Left lung (tissue), 10 donors: Measurements from ENCODE around the gene THOC7. TPM values are rescaled to one million over a fixed set of nuclear protein-coding genes. Genes with fewer than 3 reads are reported as not detected.

Source experiments
- ATAC-seq: fragments of 200-7000 bp; cut with Tn5 transposase; one replicate; pipeline ENCODE4 v1.9.1; 2020; ENCODE audit warnings: moderate library complexity
- DNase-seq, 4 donors: peaks; one replicate each; pipeline ENCODE4 v3.0.0-alpha.2; 2013 to 2020
- H3K27ac ChIP-seq, 2 donors: fragments of 200-600 bp; sonication (generic) in 1 of 2; one replicate each; pipeline versions ENCODE4 v1.5.0 to v1.8.0; 2020 to 2021
- H3K27me3 ChIP-seq, 2 donors: fragments of 200-600 bp; sonication (generic) in 1 of 2; one replicate each; pipeline versions ENCODE4 v1.5.0 to v1.8.0; 2020 to 2021
- H3K36me3 ChIP-seq, 2 donors: fragments of 200-600 bp; sonication (generic) in 1 of 2; one replicate each; pipeline versions ENCODE4 v1.5.0 to v1.8.0; 2020 to 2021
- H3K4me1 ChIP-seq, 2 donors: fragments of 200-600 bp; one replicate each; pipeline ENCODE4 v1.8.0; 2021
- H3K4me3 ChIP-seq, 2 donors: fragments of 200-600 bp; sonication (generic) in 1 of 2; one replicate each; pipeline versions ENCODE4 v1.5.0 to v1.8.0; 2020 to 2021; ENCODE audit warnings: mild to moderate bottlenecking in 1 of 2
- H3K9me3 ChIP-seq, 2 donors: fragments of 200-600 bp; sonication (generic) in 1 of 2; one replicate each; pipeline versions ENCODE4 v1.5.0 to v1.8.0; 2020 to 2021
- intact Hi-C, 2 donors: fragments of 100-400 bp; cut with DNase I; formaldehyde crosslinking; loops; one replicate each; pipeline versions ENCODE4 v1.11.2 to v1.14.2; 2022
- polyA plus RNA-seq, 6 donors: library from polyadenylated mRNA; unstranded; fragments of 120-200 nt; gene quantifications; one replicate each; pipeline ENCODE4 v1.2.1, GENCODE V29; 2013; ENCODE audit not compliant: insufficient read length in 6 of 6
- total RNA-seq, 2 donors: library from RNA; stranded (reverse); fragmentation: NEBNext Ultra II Directional; extraction: Animal tissue kit (Norgen Biotek cat#: 25700); gene quantifications; one replicate each; pipeline ENCODE4 v1.2.1, GENCODE V29; 2021
- TF ChIP-seq, protein P1 (sequence below), 2 donors: fragments of 200-600 bp; sonication (generic) in 1 of 2; IDR thresholded peaks; one replicate each; pipeline versions ENCODE4 v1.5.0 to v1.8.0; 2021; ENCODE audit warnings: antibody characterized with exemption in 2 of 2
- donor health status: DM: no; HTN: yes; CAD: no.
- donor health status: DM: no; HTN: no; CAD: no.

The THOC7 gene
- total and polyA plus RNA-seq, 8 donors, result 46.7 to 80.2 (median 75.6) TPM

- intact Hi-C loops, result no loop called here
- Histone ChIP-seq H3K27me3 (no peaks in the 10 kb centered on the region), H3K4me1 (peaks cover 14 to 47% of the 10 kb centered on the region in 2 donors), H3K36me3 (peaks cover 0 to 20% of the 10 kb centered on the region in 2 donors), H3K9me3 (no peaks in the 10 kb centered on the region), H3K27ac (peak overlapping the region; percentile 98 to 99), H3K4me3 (peak overlapping the region; percentile 61 to 75)
- DNase-seq (no peak), ATAC-seq (no peak)
- TF ChIP-seq, protein P1, sequence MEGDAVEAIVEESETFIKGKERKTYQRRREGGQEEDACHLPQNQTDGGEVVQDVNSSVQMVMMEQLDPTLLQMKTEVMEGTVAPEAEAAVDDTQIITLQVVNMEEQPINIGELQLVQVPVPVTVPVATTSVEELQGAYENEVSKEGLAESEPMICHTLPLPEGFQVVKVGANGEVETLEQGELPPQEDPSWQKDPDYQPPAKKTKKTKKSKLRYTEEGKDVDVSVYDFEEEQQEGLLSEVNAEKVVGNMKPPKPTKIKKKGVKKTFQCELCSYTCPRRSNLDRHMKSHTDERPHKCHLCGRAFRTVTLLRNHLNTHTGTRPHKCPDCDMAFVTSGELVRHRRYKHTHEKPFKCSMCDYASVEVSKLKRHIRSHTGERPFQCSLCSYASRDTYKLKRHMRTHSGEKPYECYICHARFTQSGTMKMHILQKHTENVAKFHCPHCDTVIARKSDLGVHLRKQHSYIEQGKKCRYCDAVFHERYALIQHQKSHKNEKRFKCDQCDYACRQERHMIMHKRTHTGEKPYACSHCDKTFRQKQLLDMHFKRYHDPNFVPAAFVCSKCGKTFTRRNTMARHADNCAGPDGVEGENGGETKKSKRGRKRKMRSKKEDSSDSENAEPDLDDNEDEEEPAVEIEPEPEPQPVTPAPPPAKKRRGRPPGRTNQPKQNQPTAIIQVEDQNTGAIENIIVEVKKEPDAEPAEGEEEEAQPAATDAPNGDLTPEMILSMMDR (IDR thresholded peaks at IDR 0.05), result no peak
Measured at GRCh38 chr3:63911509-63911872, 47.9 kb upstream of the THOC7 start.

DNA sequence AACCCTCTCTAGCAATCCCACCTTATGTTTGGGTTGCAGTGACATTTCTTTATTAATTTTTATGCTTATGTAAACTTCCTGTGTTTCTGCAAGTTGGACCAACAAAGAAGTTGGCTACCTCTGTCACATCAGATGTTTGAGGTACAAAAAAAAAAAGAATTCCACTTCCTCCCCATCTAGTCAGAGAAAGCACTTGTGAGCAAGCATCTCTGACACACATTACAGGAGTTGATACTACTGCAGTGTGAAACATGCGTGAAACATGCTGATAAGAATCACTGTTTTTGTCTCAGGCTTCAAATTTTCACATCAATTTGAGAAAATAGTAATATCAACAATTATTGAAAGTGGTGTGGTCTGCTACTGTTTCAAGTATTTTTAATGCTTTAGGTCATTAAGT is 47.3 kb upstream of the THOC7 start:
- no peaks in the 10 kb centered on the region for H3K27me3 ChIP-seq
- peaks cover 0 to 14% of the 10 kb centered on the region in 2 donors for H3K36me3 ChIP-seq
- DNase-seq, result no peak
- ATAC-seq, result no peak
- no peaks in the 10 kb centered on the region for H3K9me3 ChIP-seq
- TF ChIP-seq, protein P1 (IDR thresholded peaks at IDR 0.05), result no peak
- peak overlapping the region in 1 of 2 donors; percentile 61 for H3K4me3 ChIP-seq
- H3K27ac ChIP-seq, result peak overlapping the region; percentile 98 to 99
- intact Hi-C loops, result no loop called here
- peaks cover 14 to 47% of the 10 kb centered on the region in 2 donors for H3K4me1 ChIP-seq

DNA sequence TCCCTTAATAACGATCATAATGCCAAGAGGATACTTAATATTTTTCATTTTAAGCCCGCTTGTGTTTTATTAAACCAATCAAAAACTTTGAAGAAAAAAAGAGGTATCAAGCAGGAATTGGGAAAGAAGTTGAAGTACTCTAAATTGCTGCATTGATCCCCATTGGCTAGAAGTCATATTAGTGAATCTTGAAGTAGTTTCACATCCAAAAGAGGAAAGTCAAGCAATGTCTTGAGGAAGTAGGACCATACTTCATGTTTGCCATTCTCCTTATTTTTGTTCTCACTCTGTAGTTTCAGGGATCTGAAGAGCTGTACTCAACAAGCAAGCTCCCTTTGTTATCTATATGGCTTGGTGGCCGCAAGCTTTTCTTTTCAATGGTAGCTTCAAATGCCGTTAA is 46.4 kb upstream of the THOC7 start:
- Histone ChIP-seq H3K4me3 (no peak overlapping the region), H3K27me3 (no peaks in the 10 kb centered on the region), H3K4me1 (peaks cover 14 to 49% of the 10 kb centered on the region in 2 donors), H3K27ac (peak overlapping the region in 1 of 2 donors; percentile 99), H3K36me3 (peaks cover 0 to 5% of the 10 kb centered on the region in 2 donors), H3K9me3 (no peaks in the 10 kb centered on the region)
- DNase-seq (no peak), ATAC-seq (no peak)
- intact Hi-C loops, result no loop called here
- TF ChIP-seq, protein P1 (IDR thresholded peaks at IDR 0.05), result no peak

- Histone ChIP-seq H3K36me3 (no peaks in the 10 kb centered on the region), H3K4me3 (no peak overlapping the region), H3K27me3 (no peaks in the 10 kb centered on the region), H3K9me3 (no peaks in the 10 kb centered on the region), H3K27ac (no peak overlapping the region), H3K4me1 (peaks cover 14 to 44% of the 10 kb centered on the region in 2 donors)
- peak in 1 of 4 donors; percentile 43 for DNase-seq
- TF ChIP-seq, protein P1 (IDR thresholded peaks at IDR 0.05), result no peak
- intact Hi-C loops, result no loop called here
- no peak for ATAC-seq
Measured at GRCh38 chr3:63909431-63909830, 45.8 kb upstream of the THOC7 start.

DNA sequence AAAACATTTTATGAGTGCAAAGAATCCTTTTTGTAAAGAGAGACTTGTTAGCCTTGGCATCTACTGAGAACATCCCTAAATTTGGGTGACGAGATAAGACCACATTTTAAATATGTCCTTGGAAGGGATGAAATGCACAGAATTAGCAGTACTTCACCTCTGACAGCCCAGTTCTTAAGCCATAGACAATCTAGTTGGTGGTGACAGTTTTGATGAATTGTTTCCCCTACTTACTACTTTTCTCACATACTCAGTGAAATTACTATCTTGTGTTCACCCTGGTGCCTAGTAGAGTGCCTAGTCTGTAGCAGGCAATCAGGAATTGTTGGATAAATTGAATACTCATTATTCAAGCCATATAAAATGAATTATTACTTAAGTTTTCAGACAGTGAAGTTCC is 45.2 kb upstream of the THOC7 start:
- Histone ChIP-seq H3K9me3 (no peaks in the 10 kb centered on the region), H3K4me1 (peaks cover 14 to 37% of the 10 kb centered on the region in 2 donors), H3K36me3 (no peaks in the 10 kb centered on the region), H3K4me3 (no peak overlapping the region), H3K27me3 (no peaks in the 10 kb centered on the region), H3K27ac (no peak overlapping the region)
- intact Hi-C loops, result no loop called here
- no peak for ATAC-seq
- no peak for DNase-seq
- TF ChIP-seq, protein P1 (IDR thresholded peaks at IDR 0.05), result no peak
